Skeletal muscle cell (primary cell): Measurements from ENCODE around the gene WDR12.

ENCODE experiments used
- DNase-seq: peaks from one replicate; pipeline ENCODE4 v3.0.0-alpha.2; 2010; ENCODE audit warnings: low read depth
- H3K4me3 ChIP-seq: 2 replicates; pipeline ENCODE4 v1.5.1; 2011; ENCODE audit warnings: low read depth, mild to moderate bottlenecking, control low read depth, low read length, moderate library complexity

Gene WDR12

DNA sequence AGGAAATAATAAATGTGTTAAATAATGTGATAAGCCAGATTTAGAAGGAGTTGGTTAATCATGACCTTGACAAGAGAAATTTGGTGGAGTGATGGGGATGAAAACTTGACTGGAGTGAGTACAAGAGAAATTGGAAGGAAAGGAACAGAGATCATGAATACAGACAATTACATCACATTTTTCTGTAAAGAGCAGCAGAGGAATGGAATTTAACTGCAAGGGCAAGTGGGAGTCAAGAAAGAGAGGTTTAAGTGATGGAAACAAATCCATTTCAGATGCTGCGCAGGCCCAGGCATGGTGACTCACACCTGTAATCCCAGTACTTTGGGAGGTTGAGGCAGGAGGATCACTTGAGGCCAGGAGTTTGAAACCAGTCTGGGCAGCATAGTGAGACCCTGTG lies 86.6 kb downstream of the WDR12 start:
- no peak for DNase-seq
- no peak overlapping the region for H3K4me3 ChIP-seq
